ENCODE results near the gene ATP9B.

The ATP9B gene

GRCh38 chr18:79343567-79344207 lies 274.5 kb downstream of the ATP9B start (continued):
- TF ChIP-seq, protein P1, sequence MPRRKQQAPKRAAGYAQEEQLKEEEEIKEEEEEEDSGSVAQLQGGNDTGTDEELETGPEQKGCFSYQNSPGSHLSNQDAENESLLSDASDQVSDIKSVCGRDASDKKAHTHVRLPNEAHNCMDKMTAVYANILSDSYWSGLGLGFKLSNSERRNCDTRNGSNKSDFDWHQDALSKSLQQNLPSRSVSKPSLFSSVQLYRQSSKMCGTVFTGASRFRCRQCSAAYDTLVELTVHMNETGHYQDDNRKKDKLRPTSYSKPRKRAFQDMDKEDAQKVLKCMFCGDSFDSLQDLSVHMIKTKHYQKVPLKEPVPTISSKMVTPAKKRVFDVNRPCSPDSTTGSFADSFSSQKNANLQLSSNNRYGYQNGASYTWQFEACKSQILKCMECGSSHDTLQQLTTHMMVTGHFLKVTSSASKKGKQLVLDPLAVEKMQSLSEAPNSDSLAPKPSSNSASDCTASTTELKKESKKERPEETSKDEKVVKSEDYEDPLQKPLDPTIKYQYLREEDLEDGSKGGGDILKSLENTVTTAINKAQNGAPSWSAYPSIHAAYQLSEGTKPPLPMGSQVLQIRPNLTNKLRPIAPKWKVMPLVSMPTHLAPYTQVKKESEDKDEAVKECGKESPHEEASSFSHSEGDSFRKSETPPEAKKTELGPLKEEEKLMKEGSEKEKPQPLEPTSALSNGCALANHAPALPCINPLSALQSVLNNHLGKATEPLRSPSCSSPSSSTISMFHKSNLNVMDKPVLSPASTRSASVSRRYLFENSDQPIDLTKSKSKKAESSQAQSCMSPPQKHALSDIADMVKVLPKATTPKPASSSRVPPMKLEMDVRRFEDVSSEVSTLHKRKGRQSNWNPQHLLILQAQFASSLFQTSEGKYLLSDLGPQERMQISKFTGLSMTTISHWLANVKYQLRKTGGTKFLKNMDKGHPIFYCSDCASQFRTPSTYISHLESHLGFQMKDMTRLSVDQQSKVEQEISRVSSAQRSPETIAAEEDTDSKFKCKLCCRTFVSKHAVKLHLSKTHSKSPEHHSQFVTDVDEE (CRISPR knock-in tag; IDR thresholded peaks at IDR 0.05) = no peak
- TF ChIP-seq TCF4 (CRISPR knock-in tag; IDR thresholded peaks at IDR 0.05; ENCODE audit: borderline replicate concordance) = no peak

DNA sequence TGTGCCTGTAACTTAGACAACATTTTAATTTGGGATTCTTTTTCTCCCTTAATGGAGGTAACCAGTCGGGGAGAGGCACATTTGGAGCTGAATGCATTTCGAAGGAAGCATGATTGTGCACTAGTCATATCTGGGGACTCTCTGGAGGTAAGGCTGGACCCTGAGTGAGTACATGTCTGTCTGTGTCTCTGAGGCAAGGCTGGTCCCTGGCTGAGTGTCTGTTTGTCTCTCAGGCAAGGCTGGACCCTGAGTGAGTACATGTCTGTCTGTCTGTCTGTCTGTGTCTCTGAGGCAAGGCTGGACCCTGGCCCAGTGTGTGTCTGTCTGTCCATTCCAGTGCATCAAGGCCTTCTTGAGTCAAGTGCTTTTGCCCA lies 275.0 kb downstream of the ATP9B start:
- ATAC-seq = no peak
- TF ChIP-seq ISL1 (CRISPR knock-in tag; IDR thresholded peaks at IDR 0.05) = no peak
- TF ChIP-seq, protein P2, sequence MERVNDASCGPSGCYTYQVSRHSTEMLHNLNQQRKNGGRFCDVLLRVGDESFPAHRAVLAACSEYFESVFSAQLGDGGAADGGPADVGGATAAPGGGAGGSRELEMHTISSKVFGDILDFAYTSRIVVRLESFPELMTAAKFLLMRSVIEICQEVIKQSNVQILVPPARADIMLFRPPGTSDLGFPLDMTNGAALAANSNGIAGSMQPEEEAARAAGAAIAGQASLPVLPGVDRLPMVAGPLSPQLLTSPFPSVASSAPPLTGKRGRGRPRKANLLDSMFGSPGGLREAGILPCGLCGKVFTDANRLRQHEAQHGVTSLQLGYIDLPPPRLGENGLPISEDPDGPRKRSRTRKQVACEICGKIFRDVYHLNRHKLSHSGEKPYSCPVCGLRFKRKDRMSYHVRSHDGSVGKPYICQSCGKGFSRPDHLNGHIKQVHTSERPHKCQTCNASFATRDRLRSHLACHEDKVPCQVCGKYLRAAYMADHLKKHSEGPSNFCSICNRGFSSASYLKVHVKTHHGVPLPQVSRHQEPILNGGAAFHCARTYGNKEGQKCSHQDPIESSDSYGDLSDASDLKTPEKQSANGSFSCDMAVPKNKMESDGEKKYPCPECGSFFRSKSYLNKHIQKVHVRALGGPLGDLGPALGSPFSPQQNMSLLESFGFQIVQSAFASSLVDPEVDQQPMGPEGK (CRISPR knock-in tag; IDR thresholded peaks at IDR 0.05; ENCODE audit: borderline replicate concordance) = no peak

GRCh38 chr18:79345366-79345765 lies 276.2 kb downstream of the ATP9B start:
- TF ChIP-seq, protein P1 (CRISPR knock-in tag; IDR thresholded peaks at IDR 0.05) = no peak
- TF ChIP-seq SNAI2 (CRISPR knock-in tag; IDR thresholded peaks at IDR 0.05) = no peak
- no peak for TF ChIP-seq ISL1 (CRISPR knock-in tag; IDR thresholded peaks at IDR 0.05)
- TF ChIP-seq RARB (CRISPR knock-in tag; IDR thresholded peaks at IDR 0.05) = no peak
- no peak for TF ChIP-seq ARNTL (CRISPR knock-in tag; IDR thresholded peaks at IDR 0.05; ENCODE audit: borderline replicate concordance, low read depth)
- no peak for TF ChIP-seq ZFP30 (CRISPR knock-in tag; IDR thresholded peaks at IDR 0.05)
- no peak for TF ChIP-seq ZNF70 (CRISPR knock-in tag; IDR thresholded peaks at IDR 0.05)
- no peak for TF ChIP-seq ZFP3 (CRISPR knock-in tag; IDR thresholded peaks at IDR 0.05)
- no peak for TF ChIP-seq ZNF565 (CRISPR knock-in tag; conservative IDR thresholded peaks at IDR 0.05; ENCODE audit: low read depth)
- no peak for TF ChIP-seq POU6F1 (CRISPR knock-in tag; IDR thresholded peaks at IDR 0.05; ENCODE audit: borderline replicate concordance, low read depth)
- no peak for TF ChIP-seq ESRRG (CRISPR knock-in tag; IDR thresholded peaks at IDR 0.05)
- TF ChIP-seq PPARA (CRISPR knock-in tag; IDR thresholded peaks at IDR 0.05; ENCODE audit: borderline replicate concordance) = no peak
- no peak for TF ChIP-seq BACH2 (CRISPR knock-in tag; IDR thresholded peaks at IDR 0.05; ENCODE audit: borderline replicate concordance)
- TF ChIP-seq CSDC2 (CRISPR knock-in tag; IDR thresholded peaks at IDR 0.05) = no peak
- no peak for TF ChIP-seq CSRNP3 (CRISPR knock-in tag; IDR thresholded peaks at IDR 0.05)
- TF ChIP-seq, protein P2 (CRISPR knock-in tag; IDR thresholded peaks at IDR 0.05; ENCODE audit: borderline replicate concordance) = no peak
- TF ChIP-seq, protein P3, sequence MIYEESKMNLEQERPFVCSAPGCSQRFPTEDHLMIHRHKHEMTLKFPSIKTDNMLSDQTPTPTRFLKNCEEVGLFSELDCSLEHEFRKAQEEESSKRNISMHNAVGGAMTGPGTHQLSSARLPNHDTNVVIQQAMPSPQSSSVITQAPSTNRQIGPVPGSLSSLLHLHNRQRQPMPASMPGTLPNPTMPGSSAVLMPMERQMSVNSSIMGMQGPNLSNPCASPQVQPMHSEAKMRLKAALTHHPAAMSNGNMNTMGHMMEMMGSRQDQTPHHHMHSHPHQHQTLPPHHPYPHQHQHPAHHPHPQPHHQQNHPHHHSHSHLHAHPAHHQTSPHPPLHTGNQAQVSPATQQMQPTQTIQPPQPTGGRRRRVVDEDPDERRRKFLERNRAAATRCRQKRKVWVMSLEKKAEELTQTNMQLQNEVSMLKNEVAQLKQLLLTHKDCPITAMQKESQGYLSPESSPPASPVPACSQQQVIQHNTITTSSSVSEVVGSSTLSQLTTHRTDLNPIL (CRISPR knock-in tag; IDR thresholded peaks at IDR 0.05; ENCODE audit: low read depth) = no peak
- no peak for TF ChIP-seq TCF4 (CRISPR knock-in tag; IDR thresholded peaks at IDR 0.05; ENCODE audit: borderline replicate concordance)
- ATAC-seq = no peak
